DOHH2 (cell line): ENCODE data around the gene PLCB4.

ENCODE experiments used
- EZH2phosphoT487 ChIP-seq: fragments of 200-600 bp; sonication (generic); IDR thresholded peaks from 2 replicates; pipeline ENCODE4 v1.6.1; 2017; ENCODE audit warnings: borderline replicate concordance, mild to moderate bottlenecking, antibody characterized with exemption, low read length, moderate library complexity, mixed read lengths
- TF ChIP-seq, protein P1 (sequence below): fragments of 200-600 bp; sonication (generic); IDR thresholded peaks from one replicate; pipeline ENCODE4 v1.5.1; 2014; ENCODE audit warnings: antibody characterized with exemption, mild to moderate bottlenecking, low read depth, low read length; ENCODE audit not compliant: poor library complexity, severe bottlenecking

DNA sequence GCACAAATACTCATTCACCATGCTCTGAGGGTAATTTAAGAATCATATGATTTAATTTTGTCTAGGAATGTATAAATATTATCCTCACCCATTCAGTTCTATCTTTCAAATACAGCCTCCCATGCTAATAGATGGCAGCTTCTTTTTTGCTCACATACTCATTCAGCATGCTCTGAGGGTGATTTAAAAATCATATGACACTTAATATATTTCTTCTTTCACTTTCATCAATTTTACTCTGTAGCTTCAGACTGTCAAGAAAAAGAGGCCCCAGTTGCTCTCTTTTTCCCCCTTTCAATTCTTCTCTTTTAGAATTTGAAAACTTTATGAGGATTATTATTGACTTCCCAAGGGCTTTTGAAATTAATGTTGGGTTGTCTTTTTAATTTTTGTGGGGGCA lies 283.9 kb downstream of the PLCB4 start:
- TF ChIP-seq, protein P1, sequence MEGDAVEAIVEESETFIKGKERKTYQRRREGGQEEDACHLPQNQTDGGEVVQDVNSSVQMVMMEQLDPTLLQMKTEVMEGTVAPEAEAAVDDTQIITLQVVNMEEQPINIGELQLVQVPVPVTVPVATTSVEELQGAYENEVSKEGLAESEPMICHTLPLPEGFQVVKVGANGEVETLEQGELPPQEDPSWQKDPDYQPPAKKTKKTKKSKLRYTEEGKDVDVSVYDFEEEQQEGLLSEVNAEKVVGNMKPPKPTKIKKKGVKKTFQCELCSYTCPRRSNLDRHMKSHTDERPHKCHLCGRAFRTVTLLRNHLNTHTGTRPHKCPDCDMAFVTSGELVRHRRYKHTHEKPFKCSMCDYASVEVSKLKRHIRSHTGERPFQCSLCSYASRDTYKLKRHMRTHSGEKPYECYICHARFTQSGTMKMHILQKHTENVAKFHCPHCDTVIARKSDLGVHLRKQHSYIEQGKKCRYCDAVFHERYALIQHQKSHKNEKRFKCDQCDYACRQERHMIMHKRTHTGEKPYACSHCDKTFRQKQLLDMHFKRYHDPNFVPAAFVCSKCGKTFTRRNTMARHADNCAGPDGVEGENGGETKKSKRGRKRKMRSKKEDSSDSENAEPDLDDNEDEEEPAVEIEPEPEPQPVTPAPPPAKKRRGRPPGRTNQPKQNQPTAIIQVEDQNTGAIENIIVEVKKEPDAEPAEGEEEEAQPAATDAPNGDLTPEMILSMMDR = no peak
- no peak for TF ChIP-seq EZH2phosphoT487
